Activated naive CD4-positive, alpha-beta T cell treated with Interleukin-2 at 50 U/mL for 16 hours (primary cell): ENCODE data around the gene DAP.

ENCODE experiments used
- DNase-seq: peaks from one replicate; pipeline ENCODE4 v3.0.0-alpha.2; 2020

The DAP gene

GRCh38 chr5:10760096-10760920, 726 bp downstream of the DAP start:
- DNase-seq, result peak; percentile 50

- DNase-seq, result no peak
Measured at GRCh38 chr5:10759111-10759510, 1.9 kb downstream of the DAP start.

- DNase-seq, result no peak
Measured at GRCh38 chr5:10757922-10758555, 3.0 kb downstream of the DAP start.

GRCh38 chr5:10757043-10757442, 4.0 kb downstream of the DAP start:
- no peak for DNase-seq

GRCh38 chr5:10756549-10756948, 4.5 kb downstream of the DAP start:
- DNase-seq, result no peak

GRCh38 chr5:10753178-10753577, 7.9 kb downstream of the DAP start:
- no peak for DNase-seq

- DNase-seq, result no peak
Measured at GRCh38 chr5:10752451-10752850, 8.6 kb downstream of the DAP start.

GRCh38 chr5:10750909-10751308, 10.1 kb downstream of the DAP start:
- DNase-seq, result no peak

- no peak for DNase-seq
Measured at GRCh38 chr5:10747678-10748622, 13.1 kb downstream of the DAP start.

- DNase-seq, result no peak
Measured at GRCh38 chr5:10746711-10747110, 14.3 kb downstream of the DAP start.

- no peak for DNase-seq
Measured at GRCh38 chr5:10745133-10745532, 15.9 kb downstream of the DAP start.

- no peak for DNase-seq
Measured at GRCh38 chr5:10744681-10745080, 16.4 kb downstream of the DAP start.

- DNase-seq, result no peak
Measured at GRCh38 chr5:10743951-10744350, 17.1 kb downstream of the DAP start.

- DNase-seq, result no peak
Measured at GRCh38 chr5:10743526-10743925, 17.5 kb downstream of the DAP start.

- DNase-seq, result no peak
Measured at GRCh38 chr5:10741661-10742060, 19.4 kb downstream of the DAP start.

- no peak for DNase-seq
Measured at GRCh38 chr5:10740384-10740783, 20.6 kb downstream of the DAP start.

GRCh38 chr5:10737880-10738279, 23.2 kb downstream of the DAP start:
- no peak for DNase-seq

- DNase-seq, result no peak
Measured at GRCh38 chr5:10736808-10737207, 24.2 kb downstream of the DAP start.

- no peak for DNase-seq
Measured at GRCh38 chr5:10736354-10736753, 24.7 kb downstream of the DAP start.

GRCh38 chr5:10735569-10736276, 25.3 kb downstream of the DAP start:
- no peak for DNase-seq

GRCh38 chr5:10734832-10735523, 26.1 kb downstream of the DAP start:
- no peak for DNase-seq

- DNase-seq, result no peak
Measured at GRCh38 chr5:10734037-10734709, 26.9 kb downstream of the DAP start.
